Measurements from ENCODE around the gene KNSTRN.

DNA sequence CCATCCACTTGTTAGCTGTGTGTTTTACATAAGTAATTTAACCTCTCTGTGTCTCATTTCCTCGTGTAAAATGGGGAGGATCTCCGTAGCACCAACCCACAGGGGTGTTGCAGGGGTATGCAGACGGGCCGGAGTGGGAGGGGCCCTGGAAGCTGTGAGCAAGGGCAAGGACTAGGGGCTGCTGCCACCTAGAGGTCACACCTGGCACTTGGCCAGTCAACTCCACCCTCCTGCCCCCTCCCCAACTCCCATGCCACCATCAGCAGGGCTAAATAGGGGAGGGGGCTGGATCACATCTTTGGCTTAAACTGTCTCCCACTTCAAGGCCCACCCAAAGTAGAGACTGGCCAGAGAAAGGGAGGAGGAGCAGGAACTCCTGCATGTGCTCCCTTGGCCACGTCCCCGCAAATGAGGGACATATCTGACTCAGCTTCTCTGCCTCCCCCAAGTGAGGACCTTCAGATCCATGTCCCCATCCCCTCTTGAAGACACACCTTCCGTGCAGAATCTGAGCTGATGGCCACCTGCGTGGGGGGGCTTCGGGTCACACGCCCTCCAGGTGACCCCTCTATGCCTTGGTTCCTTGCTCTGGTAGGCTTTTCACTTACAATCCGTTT is 44.4 kb upstream of the KNSTRN start:
- TF ChIP-seq CTCF (IDR thresholded peaks at IDR 0.05; ENCODE audit: low read depth, low read length) (peak; percentile 93), EZH2phosphoT487 (IDR thresholded peaks at IDR 0.05; ENCODE audit: low read depth) (no peak)

Data from OCI-LY3 (cell line).